Measurements from ENCODE around the gene RNU6-7. TPM values are rescaled to one million over a fixed set of nuclear protein-coding genes. Genes with fewer than 3 reads are reported as not detected.

RNU6-7 gene
- total RNA-seq, 1 experiment from 2014 or later: not detected

DNA sequence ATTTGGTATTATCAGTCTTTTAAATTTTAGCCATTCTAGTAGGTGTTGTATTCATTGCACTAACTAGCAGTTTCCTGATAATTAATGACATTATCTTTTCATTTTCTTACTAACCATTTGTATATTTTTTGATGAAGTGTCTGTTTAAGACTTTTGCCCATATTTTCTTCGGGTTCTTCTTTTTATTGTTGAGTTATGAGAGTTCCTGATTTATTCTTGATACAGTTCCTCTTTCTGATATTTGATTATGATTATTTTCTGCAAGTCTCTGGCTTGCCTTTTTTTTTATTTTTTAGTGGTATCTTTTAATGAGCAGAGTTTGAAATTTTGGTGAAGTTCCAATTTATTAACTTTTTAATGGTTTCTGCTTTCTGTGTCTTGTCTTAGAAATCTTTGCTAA, 6.2 kb upstream of the RNU6-7 start (continued):
- TF ChIP-seq, protein P1, sequence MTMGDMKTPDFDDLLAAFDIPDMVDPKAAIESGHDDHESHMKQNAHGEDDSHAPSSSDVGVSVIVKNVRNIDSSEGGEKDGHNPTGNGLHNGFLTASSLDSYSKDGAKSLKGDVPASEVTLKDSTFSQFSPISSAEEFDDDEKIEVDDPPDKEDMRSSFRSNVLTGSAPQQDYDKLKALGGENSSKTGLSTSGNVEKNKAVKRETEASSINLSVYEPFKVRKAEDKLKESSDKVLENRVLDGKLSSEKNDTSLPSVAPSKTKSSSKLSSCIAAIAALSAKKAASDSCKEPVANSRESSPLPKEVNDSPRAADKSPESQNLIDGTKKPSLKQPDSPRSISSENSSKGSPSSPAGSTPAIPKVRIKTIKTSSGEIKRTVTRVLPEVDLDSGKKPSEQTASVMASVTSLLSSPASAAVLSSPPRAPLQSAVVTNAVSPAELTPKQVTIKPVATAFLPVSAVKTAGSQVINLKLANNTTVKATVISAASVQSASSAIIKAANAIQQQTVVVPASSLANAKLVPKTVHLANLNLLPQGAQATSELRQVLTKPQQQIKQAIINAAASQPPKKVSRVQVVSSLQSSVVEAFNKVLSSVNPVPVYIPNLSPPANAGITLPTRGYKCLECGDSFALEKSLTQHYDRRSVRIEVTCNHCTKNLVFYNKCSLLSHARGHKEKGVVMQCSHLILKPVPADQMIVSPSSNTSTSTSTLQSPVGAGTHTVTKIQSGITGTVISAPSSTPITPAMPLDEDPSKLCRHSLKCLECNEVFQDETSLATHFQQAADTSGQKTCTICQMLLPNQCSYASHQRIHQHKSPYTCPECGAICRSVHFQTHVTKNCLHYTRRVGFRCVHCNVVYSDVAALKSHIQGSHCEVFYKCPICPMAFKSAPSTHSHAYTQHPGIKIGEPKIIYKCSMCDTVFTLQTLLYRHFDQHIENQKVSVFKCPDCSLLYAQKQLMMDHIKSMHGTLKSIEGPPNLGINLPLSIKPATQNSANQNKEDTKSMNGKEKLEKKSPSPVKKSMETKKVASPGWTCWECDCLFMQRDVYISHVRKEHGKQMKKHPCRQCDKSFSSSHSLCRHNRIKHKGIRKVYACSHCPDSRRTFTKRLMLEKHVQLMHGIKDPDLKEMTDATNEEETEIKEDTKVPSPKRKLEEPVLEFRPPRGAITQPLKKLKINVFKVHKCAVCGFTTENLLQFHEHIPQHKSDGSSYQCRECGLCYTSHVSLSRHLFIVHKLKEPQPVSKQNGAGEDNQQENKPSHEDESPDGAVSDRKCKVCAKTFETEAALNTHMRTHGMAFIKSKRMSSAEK (CRISPR knock-in tag; IDR thresholded peaks at IDR 0.05; ENCODE audit: borderline replicate concordance): no peak
- TF ChIP-seq, protein P2, sequence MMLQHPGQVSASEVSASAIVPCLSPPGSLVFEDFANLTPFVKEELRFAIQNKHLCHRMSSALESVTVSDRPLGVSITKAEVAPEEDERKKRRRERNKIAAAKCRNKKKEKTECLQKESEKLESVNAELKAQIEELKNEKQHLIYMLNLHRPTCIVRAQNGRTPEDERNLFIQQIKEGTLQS (CRISPR knock-in tag; conservative IDR thresholded peaks at IDR 0.05): no peak
- TF ChIP-seq ZNF671 (CRISPR knock-in tag; IDR thresholded peaks at IDR 0.05) (no peak), ELF4 (CRISPR knock-in tag; IDR thresholded peaks at IDR 0.05; ENCODE audit: low read depth) (no peak), TP53 (CRISPR knock-in tag; IDR thresholded peaks at IDR 0.05) (no peak)

DNA sequence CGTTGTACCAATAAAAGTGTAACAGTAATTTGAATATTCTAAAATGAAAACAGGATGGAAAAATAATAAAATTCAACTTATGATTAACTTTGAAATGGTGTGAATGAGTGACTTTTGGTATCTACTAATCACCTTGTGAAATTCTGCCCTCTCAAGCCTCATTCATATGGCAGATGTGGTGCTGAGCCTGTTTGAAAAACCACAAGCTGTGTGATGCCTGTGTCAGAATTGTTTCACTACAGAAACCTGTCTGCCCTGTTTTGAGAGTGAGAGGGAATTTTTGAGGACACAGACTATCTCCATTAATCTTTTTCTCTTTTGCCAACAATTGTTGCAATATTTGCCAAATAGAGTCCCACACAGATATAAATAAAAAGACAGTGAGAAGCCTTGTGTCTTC, 3.9 kb upstream of the RNU6-7 start:
- Mint-ChIP-seq H3K36me3 (no peaks in the 10 kb centered on the region), H3K4me3 (no peak overlapping the region), H3K4me1 (peaks cover 3% of the 10 kb centered on the region), H3K9me3 (peaks cover 7% of the 10 kb centered on the region; the same call in 1 of the 2 replicates), H3K27ac (no peak overlapping the region), H3K27me3 (ENCODE audit: low read depth) (peaks cover 4% of the 10 kb centered on the region)
- POLR2A ChIA-PET: interaction anchor here (0.7 kb wide), 1 partner anchor 272 kb away, joined by 3 read pairs; no protein-coding TSS in a partner anchor
- ATAC-seq (no peak), DNase-seq (ENCODE audit: low spot score) (no peak)
- CTCF ChIA-PET: no interaction called here
- no peak for TF ChIP-seq HMGA2 (CRISPR knock-in tag; IDR thresholded peaks at IDR 0.05)
- TF ChIP-seq, protein P3, sequence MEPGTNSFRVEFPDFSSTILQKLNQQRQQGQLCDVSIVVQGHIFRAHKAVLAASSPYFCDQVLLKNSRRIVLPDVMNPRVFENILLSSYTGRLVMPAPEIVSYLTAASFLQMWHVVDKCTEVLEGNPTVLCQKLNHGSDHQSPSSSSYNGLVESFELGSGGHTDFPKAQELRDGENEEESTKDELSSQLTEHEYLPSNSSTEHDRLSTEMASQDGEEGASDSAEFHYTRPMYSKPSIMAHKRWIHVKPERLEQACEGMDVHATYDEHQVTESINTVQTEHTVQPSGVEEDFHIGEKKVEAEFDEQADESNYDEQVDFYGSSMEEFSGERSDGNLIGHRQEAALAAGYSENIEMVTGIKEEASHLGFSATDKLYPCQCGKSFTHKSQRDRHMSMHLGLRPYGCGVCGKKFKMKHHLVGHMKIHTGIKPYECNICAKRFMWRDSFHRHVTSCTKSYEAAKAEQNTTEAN (CRISPR knock-in tag; IDR thresholded peaks at IDR 0.05): no peak
- TF ChIP-seq, protein P1 (CRISPR knock-in tag; IDR thresholded peaks at IDR 0.05; ENCODE audit: borderline replicate concordance): no peak
- no peak for TF ChIP-seq HMGXB4 (CRISPR knock-in tag; IDR thresholded peaks at IDR 0.05)
- no peak for TF ChIP-seq FOXP1 (CRISPR knock-in tag; IDR thresholded peaks at IDR 0.05; ENCODE audit: borderline replicate concordance)
- no peak for TF ChIP-seq ETV6 (CRISPR knock-in tag; IDR thresholded peaks at IDR 0.05)
- TF ChIP-seq, protein P4, sequence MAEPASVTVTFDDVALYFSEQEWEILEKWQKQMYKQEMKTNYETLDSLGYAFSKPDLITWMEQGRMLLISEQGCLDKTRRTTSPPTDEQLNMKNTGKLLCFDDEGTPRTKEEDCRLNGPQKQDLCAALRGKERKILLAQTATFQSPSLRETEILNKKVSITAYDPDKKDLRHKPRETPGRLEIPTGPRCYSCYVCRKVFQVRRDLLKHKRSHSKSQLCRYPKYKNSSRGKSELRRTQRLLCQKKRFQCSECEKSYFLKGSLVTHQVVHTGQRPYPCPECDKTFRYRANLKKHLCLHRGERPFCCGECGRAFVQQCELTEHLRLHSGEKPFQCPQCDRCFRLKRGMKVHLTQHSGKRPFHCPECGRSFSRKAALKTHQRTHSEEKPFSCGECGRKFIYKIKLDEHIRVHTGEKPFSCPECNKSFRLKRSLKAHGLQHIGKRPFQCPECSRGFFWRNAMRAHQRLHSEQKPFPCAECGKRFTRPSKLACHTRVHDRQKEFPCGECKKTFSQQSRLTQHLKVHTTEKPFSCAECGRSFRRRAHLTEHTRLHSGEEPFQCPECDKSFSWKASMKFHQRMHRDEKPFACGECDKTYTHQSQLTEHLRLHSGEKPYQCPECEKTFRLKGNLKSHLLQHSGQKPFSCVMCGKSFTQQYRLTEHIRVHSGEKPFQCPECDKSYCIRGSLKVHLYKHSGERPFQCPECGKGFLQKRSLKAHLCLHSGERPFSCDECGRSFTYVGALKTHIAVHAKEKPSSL (CRISPR knock-in tag; conservative IDR thresholded peaks at IDR 0.05): no peak
- TF ChIP-seq CREM (CRISPR knock-in tag; IDR thresholded peaks at IDR 0.05): no peak
- no peak for TF ChIP-seq ZNF281 (CRISPR knock-in tag; IDR thresholded peaks at IDR 0.05)
- TF ChIP-seq JUN (CRISPR knock-in tag; IDR thresholded peaks at IDR 0.05): no peak
- TF ChIP-seq, protein P5, sequence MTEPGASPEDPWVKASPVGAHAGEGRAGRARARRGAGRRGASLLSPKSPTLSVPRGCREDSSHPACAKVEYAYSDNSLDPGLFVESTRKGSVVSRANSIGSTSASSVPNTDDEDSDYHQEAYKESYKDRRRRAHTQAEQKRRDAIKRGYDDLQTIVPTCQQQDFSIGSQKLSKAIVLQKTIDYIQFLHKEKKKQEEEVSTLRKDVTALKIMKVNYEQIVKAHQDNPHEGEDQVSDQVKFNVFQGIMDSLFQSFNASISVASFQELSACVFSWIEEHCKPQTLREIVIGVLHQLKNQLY (CRISPR knock-in tag; IDR thresholded peaks at IDR 0.05): no peak
- TF ChIP-seq EMX1 (CRISPR knock-in tag; IDR thresholded peaks at IDR 0.05): no peak
- no peak for TF ChIP-seq FOXK1 (CRISPR knock-in tag; IDR thresholded peaks at IDR 0.05)
- TF ChIP-seq NFYB (CRISPR knock-in tag; conservative IDR thresholded peaks at IDR 0.05; ENCODE audit: low read depth): no peak
- no peak for TF ChIP-seq CREB1 (CRISPR knock-in tag; IDR thresholded peaks at IDR 0.05)
